Type B pancreatic cell (in vitro differentiated cells): ENCODE results near the gene USF1. TPM values are rescaled to one million over a fixed set of nuclear protein-coding genes. Genes with fewer than 3 reads are reported as not detected.

Experiments
- DNase-seq: peaks from one replicate; pipeline ENCODE4 v3.0.0; 2021; ENCODE audit warnings: mixed read lengths; ENCODE audit not compliant: unreplicated experiment; ENCODE audit errors: extremely low spot score
- H3K27ac Mint-ChIP-seq: 2 replicates; pipeline ENCODE4 v1.8.0; 2021; ENCODE audit warnings: mild to moderate bottlenecking, mixed read lengths
- H3K27me3 Mint-ChIP-seq: 2 replicates; pipeline ENCODE4 v1.8.0; 2021; ENCODE audit warnings: mixed read lengths
- H3K36me3 Mint-ChIP-seq: 2 replicates; pipeline ENCODE4 v1.8.0; 2021; ENCODE audit warnings: mixed read lengths
- H3K4me1 Mint-ChIP-seq: one replicate; pipeline ENCODE4 v1.8.0; 2021; ENCODE audit warnings: mixed read lengths; ENCODE audit not compliant: unreplicated experiment
- H3K4me3 Mint-ChIP-seq: 2 replicates; pipeline ENCODE4 v1.8.0; 2021; ENCODE audit warnings: mild to moderate bottlenecking, mixed read lengths
- H3K9me3 Mint-ChIP-seq: 2 replicates; pipeline ENCODE4 v1.8.0; 2021; ENCODE audit warnings: mixed read lengths
- CTCF ChIP-seq: fragments of 200-600 bp; sonication (generic); conservative IDR thresholded peaks from 2 replicates; pipeline ENCODE4 v1.5.0; 2021; ENCODE audit warnings: antibody characterized with exemption, mild to moderate bottlenecking
- total RNA-seq: library from RNA; stranded (reverse); gene quantifications from 2 replicates; pipeline ENCODE4 v1.2.1, GENCODE V29; 2021; ENCODE audit warnings: low replicate concordance

The USF1 gene
- total RNA-seq, 1 donor from 2014 or later: 79.1 TPM

- Mint-ChIP-seq H3K9me3 (no peaks in the 10 kb centered on the region), H3K4me3 (no peak overlapping the region), H3K27me3 (no peaks in the 10 kb centered on the region), H3K27ac (no peak overlapping the region), H3K4me1 (peaks cover 11% of the 10 kb centered on the region), H3K36me3 (peaks cover 3% of the 10 kb centered on the region)
- no peak for DNase-seq
- no peak for TF ChIP-seq CTCF
Observed at GRCh38 chr1:161007369-161007768, 38.4 kb downstream of the USF1 start.

- H3K27ac Mint-ChIP-seq: peak overlapping the region; percentile 60
- peaks cover 13% of the 10 kb centered on the region for H3K4me1 Mint-ChIP-seq
- no peak overlapping the region for H3K4me3 Mint-ChIP-seq
- no peak for DNase-seq
- no peak for TF ChIP-seq CTCF
- no peaks in the 10 kb centered on the region for H3K27me3 Mint-ChIP-seq
- no peaks in the 10 kb centered on the region for H3K9me3 Mint-ChIP-seq
- H3K36me3 Mint-ChIP-seq: no peaks in the 10 kb centered on the region
Observed at GRCh38 chr1:161006563-161006962, 39.2 kb downstream of the USF1 start.

- no peak for DNase-seq
- H3K4me1 Mint-ChIP-seq: peaks cover 10% of the 10 kb centered on the region
- H3K9me3 Mint-ChIP-seq: no peaks in the 10 kb centered on the region
- H3K27ac Mint-ChIP-seq: peak overlapping the region; percentile 22
- no peak overlapping the region for H3K4me3 Mint-ChIP-seq
- no peaks in the 10 kb centered on the region for H3K27me3 Mint-ChIP-seq
- TF ChIP-seq CTCF: no peak
- H3K36me3 Mint-ChIP-seq: no peaks in the 10 kb centered on the region
Observed at GRCh38 chr1:161001525-161001924, 44.3 kb downstream of the USF1 start.

- TF ChIP-seq CTCF: no peak
- no peaks in the 10 kb centered on the region for H3K27me3 Mint-ChIP-seq
- DNase-seq: no peak
- H3K9me3 Mint-ChIP-seq: no peaks in the 10 kb centered on the region
- no peak overlapping the region for H3K27ac Mint-ChIP-seq
- peaks cover 10% of the 10 kb centered on the region for H3K4me1 Mint-ChIP-seq
- H3K36me3 Mint-ChIP-seq: no peaks in the 10 kb centered on the region
- no peak overlapping the region for H3K4me3 Mint-ChIP-seq
Observed at GRCh38 chr1:161000736-161001480, 44.9 kb downstream of the USF1 start.

- Mint-ChIP-seq H3K27ac (no peak overlapping the region), H3K27me3 (no peaks in the 10 kb centered on the region), H3K9me3 (no peaks in the 10 kb centered on the region), H3K36me3 (no peaks in the 10 kb centered on the region), H3K4me3 (no peak overlapping the region), H3K4me1 (peaks cover 10% of the 10 kb centered on the region)
- no peak for DNase-seq
- TF ChIP-seq CTCF: no peak
Observed at GRCh38 chr1:160999376-160999775, 46.4 kb downstream of the USF1 start.
